ENCODE data around the gene ENAM.

The ENAM gene

DNA sequence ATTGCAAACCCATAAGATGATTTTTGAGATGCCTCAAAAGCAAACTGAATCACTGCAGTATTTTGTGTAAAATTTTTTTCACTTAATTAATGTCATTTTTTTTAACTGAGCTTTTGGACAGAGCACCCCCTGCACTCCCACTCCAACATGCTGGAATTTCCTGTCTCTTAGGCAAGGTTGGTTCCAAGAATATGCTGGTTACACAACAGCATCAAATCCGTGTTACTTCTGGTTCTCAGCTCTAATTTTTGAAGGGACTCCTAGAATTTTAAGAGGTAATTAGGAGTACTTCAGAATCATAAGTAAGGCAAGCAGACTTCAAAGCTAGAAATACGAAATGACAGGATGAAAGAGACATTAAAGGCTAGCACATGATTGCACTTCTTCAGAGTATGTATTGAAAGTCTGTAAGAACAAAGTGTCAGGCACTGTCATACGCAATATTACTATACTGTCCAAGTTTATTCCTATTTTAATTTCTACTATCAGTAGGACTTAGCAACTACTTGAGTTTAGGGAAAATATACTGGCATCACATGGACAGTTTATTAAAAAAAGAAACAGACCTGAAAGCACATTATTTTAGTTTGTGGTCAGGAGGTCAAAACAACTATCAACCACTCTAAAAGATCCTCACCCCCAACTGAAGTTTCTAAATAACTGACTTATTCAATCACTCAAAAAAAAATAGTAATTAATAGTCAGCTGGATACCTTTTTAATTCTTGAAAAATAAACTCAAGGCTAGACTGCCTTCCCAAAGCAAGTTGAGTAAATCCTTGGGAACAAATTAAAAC is 39.4 kb downstream of the ENAM start:
- no peak for TF ChIP-seq CTCF (IDR thresholded peaks at IDR 0.05)
- Mint-ChIP-seq H3K27me3 (ENCODE audit: low read depth, poor library complexity) (peaks cover 20% of the 10 kb centered on the region), H3K4me3 (no peak overlapping the region), H3K4me1 (no peaks in the 10 kb centered on the region), H3K27ac (peak overlapping the region; percentile 51), H3K36me3 (ENCODE audit: low read depth) (no peaks in the 10 kb centered on the region), H3K9me3 (no peaks in the 10 kb centered on the region)
- DNase-seq, result no peak

- no peaks in the 10 kb centered on the region for H3K4me1 Mint-ChIP-seq
- no peaks in the 10 kb centered on the region for H3K36me3 Mint-ChIP-seq (ENCODE audit: low read depth)
- no peak overlapping the region for H3K27ac Mint-ChIP-seq
- H3K9me3 Mint-ChIP-seq, result no peaks in the 10 kb centered on the region
- no peak for TF ChIP-seq CTCF (IDR thresholded peaks at IDR 0.05)
- peaks cover 20% of the 10 kb centered on the region for H3K27me3 Mint-ChIP-seq (ENCODE audit: low read depth, poor library complexity)
- H3K4me3 Mint-ChIP-seq, result no peak overlapping the region
- no peak for DNase-seq
Observed at GRCh38 chr4:70670332-70671014, 41.9 kb downstream of the ENAM start.

DNA sequence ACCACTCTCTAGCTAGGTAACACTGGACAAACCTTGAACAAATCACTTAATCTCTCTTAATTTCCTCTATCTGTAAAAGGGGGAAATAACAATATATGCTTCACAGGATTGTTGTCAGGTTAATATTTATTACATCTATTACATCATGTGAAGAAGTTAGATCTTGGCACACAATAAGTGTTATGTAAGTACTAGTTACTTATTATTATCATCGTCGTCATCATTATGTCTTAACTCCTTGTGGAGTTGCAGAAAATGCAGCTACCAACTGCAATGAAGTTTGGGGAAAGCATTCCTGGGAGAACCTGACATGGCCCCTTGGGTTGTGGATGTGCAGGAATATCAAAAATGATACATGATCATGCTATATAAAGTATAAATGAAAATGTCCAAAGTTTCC is 42.5 kb downstream of the ENAM start:
- H3K4me3 Mint-ChIP-seq, result no peak overlapping the region
- no peak for DNase-seq
- H3K9me3 Mint-ChIP-seq, result no peaks in the 10 kb centered on the region
- no peaks in the 10 kb centered on the region for H3K36me3 Mint-ChIP-seq (ENCODE audit: low read depth)
- peaks cover 20% of the 10 kb centered on the region for H3K27me3 Mint-ChIP-seq (ENCODE audit: low read depth, poor library complexity)
- H3K4me1 Mint-ChIP-seq, result no peaks in the 10 kb centered on the region
- no peak overlapping the region for H3K27ac Mint-ChIP-seq
- TF ChIP-seq CTCF (IDR thresholded peaks at IDR 0.05), result no peak

DNA sequence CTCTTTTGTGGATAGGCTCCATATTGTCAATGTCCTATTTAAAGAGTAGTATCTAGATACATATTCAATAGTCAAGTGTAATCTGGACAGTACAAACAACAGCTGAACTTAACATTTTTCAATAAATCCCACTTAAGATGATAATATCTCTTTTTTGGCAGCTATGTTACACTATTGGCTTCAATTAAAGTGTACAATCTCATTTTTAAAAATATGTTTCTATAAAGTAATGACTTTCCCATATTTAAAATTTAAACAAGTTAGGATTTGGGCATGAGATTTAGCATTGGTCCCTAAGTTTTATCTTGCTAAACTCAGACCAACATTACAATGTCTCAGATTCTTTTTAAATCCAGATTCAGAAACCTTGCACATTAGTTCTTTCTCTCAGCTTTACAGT is 45.6 kb downstream of the ENAM start:
- Mint-ChIP-seq H3K9me3 (no peaks in the 10 kb centered on the region), H3K4me3 (no peak overlapping the region), H3K27me3 (ENCODE audit: low read depth, poor library complexity) (peaks cover 21% of the 10 kb centered on the region), H3K27ac (no peak overlapping the region), H3K4me1 (no peaks in the 10 kb centered on the region), H3K36me3 (ENCODE audit: low read depth) (no peaks in the 10 kb centered on the region)
- no peak for DNase-seq
- no peak for TF ChIP-seq CTCF (IDR thresholded peaks at IDR 0.05)

DNA sequence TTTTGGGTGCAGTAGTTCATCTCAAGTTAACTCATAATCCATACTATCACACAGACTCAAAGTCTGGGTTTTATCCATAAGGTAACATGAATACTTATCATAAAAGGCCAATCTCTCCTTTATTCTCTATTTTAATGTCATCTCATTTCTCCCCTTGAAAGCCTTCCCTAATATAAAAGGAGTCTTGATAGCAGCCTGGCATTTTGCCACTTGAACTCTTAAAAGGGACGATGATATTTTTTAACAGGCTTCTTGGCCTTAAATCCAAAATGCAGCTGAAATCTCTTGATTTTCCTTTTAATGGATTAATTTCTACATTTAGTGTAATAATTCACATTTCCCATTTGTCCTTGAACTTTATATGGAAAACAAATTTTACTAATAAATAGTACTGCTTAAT is 46.2 kb downstream of the ENAM start:
- Mint-ChIP-seq H3K27me3 (ENCODE audit: low read depth, poor library complexity) (peaks cover 21% of the 10 kb centered on the region), H3K36me3 (ENCODE audit: low read depth) (no peaks in the 10 kb centered on the region), H3K9me3 (no peaks in the 10 kb centered on the region), H3K27ac (no peak overlapping the region), H3K4me1 (no peaks in the 10 kb centered on the region), H3K4me3 (no peak overlapping the region)
- no peak for TF ChIP-seq CTCF (IDR thresholded peaks at IDR 0.05)
- no peak for DNase-seq

Data from nephron progenitor cell (in vitro differentiated cells).